ENCODE data around the gene SYF2. TPM values are rescaled to one million over a fixed set of nuclear protein-coding genes. Genes with fewer than 3 reads are reported as not detected.

The SYF2 gene
- total and polyA plus RNA-seq, 2 of the 13 experiments (the other 11 are each of a cell fraction or from before 2014, with no cell fraction given): 17.8 to 34.1 TPM

DNA sequence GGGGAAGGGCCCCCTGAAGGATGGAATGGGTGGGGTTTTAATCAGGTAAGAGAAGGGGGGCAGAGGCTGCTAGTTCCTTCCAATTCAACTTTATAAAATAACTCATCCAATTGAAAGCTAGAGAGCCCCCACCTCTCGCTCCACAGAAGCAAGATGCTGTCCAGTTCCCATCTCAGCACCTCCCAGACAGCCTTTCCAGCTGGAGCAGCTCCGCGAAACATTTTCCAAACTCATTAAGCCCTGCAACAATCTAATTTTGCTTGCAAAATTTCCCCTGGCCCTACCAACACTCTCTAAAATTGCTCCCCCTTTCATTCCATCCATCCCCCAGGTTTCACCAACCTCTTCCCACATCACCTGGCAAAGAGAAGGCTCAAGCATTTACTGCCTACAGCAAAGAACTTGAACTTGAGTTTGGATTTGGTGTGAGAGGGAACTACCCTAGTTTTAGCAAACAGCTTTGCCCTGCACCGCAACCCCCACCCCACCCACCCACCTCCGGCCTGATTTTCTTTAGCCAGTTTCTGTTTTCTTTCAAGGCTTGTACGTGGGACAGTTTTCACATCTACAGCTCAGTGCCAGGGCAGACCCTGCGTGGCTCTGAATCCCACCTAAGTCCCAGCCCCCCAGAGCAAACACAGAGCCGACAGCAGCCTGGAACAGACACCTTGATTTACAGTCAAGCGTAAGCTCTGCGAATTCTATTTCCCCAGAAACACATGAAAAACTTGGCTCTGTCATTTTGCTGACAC, 46.7 kb downstream of the SYF2 start:
- ATAC-seq (no peak), FAIRE-seq (no peak), DNase-seq (ENCODE audit: low spot score) (no peak)
- POLR2A ChIA-PET: interaction anchor here (3.7 kb wide), 1 partner anchor 17 kb away, joined by 16 read pairs; no protein-coding TSS in a partner anchor
- no peaks in the 10 kb centered on the region for H4K20me1 ChIP-seq (ENCODE audit: insufficient read depth, low read length)
- BruUV-seq (replicated peaks): no TSS peak
- no peaks in the 10 kb centered on the region for H3K9me3 ChIP-seq (ENCODE audit: low read length)
- H3K36me3 ChIP-seq (replicated peaks in 1 of 2; ENCODE audit: control insufficient read depth in 1 of 2, insufficient read depth in 2 of 2, low read length in 2 of 2): no peaks in the 10 kb centered on the region
- in situ Hi-C loops (cut with HindIII; ENCODE audit: extremely low pct_ligation_motif_present, low pct_unique_long_range_greater_than_20kb) (no loop called here), intact Hi-C loops (cut with micrococcal nuclease; ENCODE audit: unreplicated experiment) (no loop called here)
- no peaks in the 10 kb centered on the region for H3K79me2 ChIP-seq (ENCODE audit: insufficient read depth, low read length)
- TF ChIP-seq SAFB2 (CRISPR knock-in tag; IDR thresholded peaks at IDR 0.05; ENCODE audit: borderline replicate concordance, low read depth) (no peak), ATM (IDR thresholded peaks at IDR 0.05; ENCODE audit: borderline replicate concordance) (no peak), MAFK (conservative IDR thresholded peaks at IDR 0.05 in 1 of 2, IDR thresholded peaks at IDR 0.05 in 1 of 2; ENCODE audit: low read length in 2 of 2) (peak in 1 of 2 experiments; percentile 20; a peak in 1 of 4 replicates), ZNF124 (CRISPR knock-in tag; IDR thresholded peaks at IDR 0.05) (no peak), ZNF589 (CRISPR knock-in tag; conservative IDR thresholded peaks at IDR 0.05) (no peak), ZSCAN30 (CRISPR knock-in tag; IDR thresholded peaks at IDR 0.05) (no peak), PRMT3 (CRISPR knock-in tag; IDR thresholded peaks at IDR 0.05; ENCODE audit: borderline replicate concordance, low read depth) (no peak), ZSCAN29 (CRISPR knock-in tag; conservative IDR thresholded peaks at IDR 0.05) (no peak)
- no peak overlapping the region for H3K4me3 ChIP-seq (replicated peaks in 1 of 3; ENCODE audit: insufficient read depth in 1 of 3, low read depth in 2 of 3, low read length in 3 of 3)
- CTCF ChIA-PET (ENCODE audit: low intra/inter-chr PET ratio, low total read pairs): interaction anchor here (0.7 kb wide), 1 partner anchor 20 kb away, joined by 3 read pairs; no protein-coding TSS in a partner anchor
- peaks cover 15% of the 10 kb centered on the region for H3K4me1 ChIP-seq (ENCODE audit: insufficient read depth, low read length)
- H3K27me3 ChIP-seq (ENCODE audit: control insufficient read depth in 1 of 2, insufficient read depth in 2 of 2, low read length in 2 of 2): no peaks in the 10 kb centered on the region
- no peak overlapping the region for H3K27ac ChIP-seq (ENCODE audit: extremely low read length, insufficient read depth, low read length)
- no peak overlapping the region for H2AFZ ChIP-seq (ENCODE audit: low read length)
- H3K4me2 ChIP-seq (ENCODE audit: low read depth, low read length): no peak overlapping the region
- WGBS (ENCODE audit: low lambda C conversion rate): 71% methylated on average over 10 of the region's 10 CpGs
- no peak overlapping the region for H3K9ac ChIP-seq (ENCODE audit: insufficient read depth, low read depth, low read length)

Data from HepG2 (cell line).